Stimulated activated memory B cell treated with anti-CD40 and anti-IgM and Interleukin-4, amounts not matched to agents 10 μg/mL and 1 μg/mL and 100 μg/mL, for 72 hours (primary cell): Measurements from ENCODE around the gene SETD1B.
A peak's percentile ranks its signal among the peaks of the same experiment; 100 is the strongest.

Experiments used
- ATAC-seq: fragments of 150-1000 bp; cut with Tn5 transposase; 2 replicates; pipeline ENCODE4 v1.10.0; 2021
- H3K27ac Mint-ChIP-seq: one replicate; pipeline ENCODE4 v1.8.0; 2022; ENCODE audit warnings: mild to moderate bottlenecking, mixed read lengths
- H3K27me3 Mint-ChIP-seq: one replicate; pipeline ENCODE4 v1.8.0; 2022; ENCODE audit warnings: mixed read lengths
- H3K36me3 Mint-ChIP-seq: one replicate; pipeline ENCODE4 v1.8.0; 2022; ENCODE audit warnings: mixed read lengths
- H3K4me1 Mint-ChIP-seq: one replicate; pipeline ENCODE4 v1.8.0; 2022; ENCODE audit warnings: mixed read lengths
- H3K4me3 Mint-ChIP-seq: one replicate; pipeline ENCODE4 v1.8.0; 2022; ENCODE audit warnings: mild to moderate bottlenecking, moderate library complexity, mixed read lengths
- H3K9me3 Mint-ChIP-seq: one replicate; pipeline ENCODE4 v1.8.0; 2022; ENCODE audit warnings: mixed read lengths

The SETD1B gene

GRCh38 chr12:121819212-121819949, 15.6 kb downstream of the SETD1B start:
- Mint-ChIP-seq H3K4me3 (no peak overlapping the region), H3K27me3 (no peaks in the 10 kb centered on the region), H3K9me3 (no peaks in the 10 kb centered on the region), H3K27ac (no peak overlapping the region), H3K36me3 (peaks cover 58% of the 10 kb centered on the region), H3K4me1 (peaks cover 10% of the 10 kb centered on the region)
- ATAC-seq = no peak

- no peak overlapping the region for H3K27ac Mint-ChIP-seq
- H3K4me3 Mint-ChIP-seq = no peak overlapping the region
- H3K27me3 Mint-ChIP-seq = no peaks in the 10 kb centered on the region
- H3K36me3 Mint-ChIP-seq = peaks cover 59% of the 10 kb centered on the region
- H3K4me1 Mint-ChIP-seq = peaks cover 7% of the 10 kb centered on the region
- ATAC-seq = no peak
- no peaks in the 10 kb centered on the region for H3K9me3 Mint-ChIP-seq
These were observed 16.2 kb downstream of the SETD1B start for GRCh38 chr12:121820056-121820455.

GRCh38 chr12:121822393-121823100, 18.7 kb downstream of the SETD1B start:
- no peak for ATAC-seq
- Mint-ChIP-seq H3K4me3 (no peak overlapping the region), H3K36me3 (peaks cover 60% of the 10 kb centered on the region), H3K27me3 (no peaks in the 10 kb centered on the region), H3K4me1 (peaks cover 7% of the 10 kb centered on the region), H3K9me3 (no peaks in the 10 kb centered on the region), H3K27ac (no peak overlapping the region)

GRCh38 chr12:121823101-121823726, 19.4 kb downstream of the SETD1B start:
- no peak overlapping the region for H3K27ac Mint-ChIP-seq
- H3K9me3 Mint-ChIP-seq = no peaks in the 10 kb centered on the region
- H3K36me3 Mint-ChIP-seq = peaks cover 60% of the 10 kb centered on the region
- H3K4me3 Mint-ChIP-seq = no peak overlapping the region
- peaks cover 7% of the 10 kb centered on the region for H3K4me1 Mint-ChIP-seq
- H3K27me3 Mint-ChIP-seq = no peaks in the 10 kb centered on the region
- ATAC-seq = peak; percentile 34

- Mint-ChIP-seq H3K4me3 (no peak overlapping the region), H3K27me3 (no peaks in the 10 kb centered on the region), H3K9me3 (no peaks in the 10 kb centered on the region), H3K4me1 (peaks cover 10% of the 10 kb centered on the region), H3K36me3 (peaks cover 65% of the 10 kb centered on the region), H3K27ac (no peak overlapping the region)
- ATAC-seq = no peak
These were observed 19.9 kb downstream of the SETD1B start for GRCh38 chr12:121823727-121824115.

- H3K36me3 Mint-ChIP-seq = peaks cover 68% of the 10 kb centered on the region
- no peaks in the 10 kb centered on the region for H3K27me3 Mint-ChIP-seq
- H3K27ac Mint-ChIP-seq = no peak overlapping the region
- peaks cover 7% of the 10 kb centered on the region for H3K4me1 Mint-ChIP-seq
- no peak overlapping the region for H3K4me3 Mint-ChIP-seq
- ATAC-seq = no peak
- H3K9me3 Mint-ChIP-seq = no peaks in the 10 kb centered on the region
These were observed 21.3 kb downstream of the SETD1B start for GRCh38 chr12:121825041-121825523.

- Mint-ChIP-seq H3K9me3 (no peaks in the 10 kb centered on the region), H3K27me3 (no peaks in the 10 kb centered on the region), H3K36me3 (peaks cover 76% of the 10 kb centered on the region), H3K27ac (peak overlapping the region; percentile 19), H3K4me3 (no peak overlapping the region), H3K4me1 (peaks cover 7% of the 10 kb centered on the region)
- no peak for ATAC-seq
These were observed 22.7 kb downstream of the SETD1B start for GRCh38 chr12:121826318-121827150.

GRCh38 chr12:121827351-121828099, 23.7 kb downstream of the SETD1B start:
- H3K4me3 Mint-ChIP-seq = no peak overlapping the region
- no peaks in the 10 kb centered on the region for H3K27me3 Mint-ChIP-seq
- H3K9me3 Mint-ChIP-seq = no peaks in the 10 kb centered on the region
- peaks cover 85% of the 10 kb centered on the region for H3K36me3 Mint-ChIP-seq
- peaks cover 7% of the 10 kb centered on the region for H3K4me1 Mint-ChIP-seq
- ATAC-seq = no peak
- H3K27ac Mint-ChIP-seq = no peak overlapping the region

GRCh38 chr12:121828306-121828705, 24.5 kb downstream of the SETD1B start:
- no peaks in the 10 kb centered on the region for H3K9me3 Mint-ChIP-seq
- no peak overlapping the region for H3K4me3 Mint-ChIP-seq
- H3K27me3 Mint-ChIP-seq = no peaks in the 10 kb centered on the region
- H3K27ac Mint-ChIP-seq = peak overlapping the region; percentile 49
- peaks cover 87% of the 10 kb centered on the region for H3K36me3 Mint-ChIP-seq
- no peak for ATAC-seq
- peaks cover 7% of the 10 kb centered on the region for H3K4me1 Mint-ChIP-seq

GRCh38 chr12:121828826-121829225, 25.0 kb downstream of the SETD1B start:
- H3K27me3 Mint-ChIP-seq = no peaks in the 10 kb centered on the region
- peaks cover 7% of the 10 kb centered on the region for H3K4me1 Mint-ChIP-seq
- no peak overlapping the region for H3K4me3 Mint-ChIP-seq
- ATAC-seq = no peak
- no peaks in the 10 kb centered on the region for H3K9me3 Mint-ChIP-seq
- peaks cover 82% of the 10 kb centered on the region for H3K36me3 Mint-ChIP-seq
- peak overlapping the region; percentile 49 for H3K27ac Mint-ChIP-seq

- ATAC-seq = no peak
- Mint-ChIP-seq H3K36me3 (peaks cover 80% of the 10 kb centered on the region), H3K4me3 (no peak overlapping the region)
These were observed 25.6 kb downstream of the SETD1B start for GRCh38 chr12:121829250-121829918.

GRCh38 chr12:121830134-121830533, 26.3 kb downstream of the SETD1B start:
- ATAC-seq = peak; percentile 27
- Mint-ChIP-seq H3K4me3 (no peak overlapping the region), H3K36me3 (peaks cover 73% of the 10 kb centered on the region), H3K27ac (peak overlapping the region; percentile 7), H3K27me3 (no peaks in the 10 kb centered on the region), H3K4me1 (peaks cover 7% of the 10 kb centered on the region), H3K9me3 (no peaks in the 10 kb centered on the region)

More at GRCh38 chr12:121829250-121829918, 25.6 kb downstream of the SETD1B start:
- Mint-ChIP-seq H3K27ac (no peak overlapping the region), H3K9me3 (no peaks in the 10 kb centered on the region), H3K27me3 (no peaks in the 10 kb centered on the region), H3K4me1 (peaks cover 7% of the 10 kb centered on the region)

GRCh38 chr12:121830588-121831265, 26.9 kb downstream of the SETD1B start:
- Mint-ChIP-seq H3K4me1 (peaks cover 7% of the 10 kb centered on the region), H3K27ac (peak overlapping the region; percentile 7), H3K4me3 (no peak overlapping the region), H3K27me3 (no peaks in the 10 kb centered on the region), H3K9me3 (no peaks in the 10 kb centered on the region), H3K36me3 (peaks cover 69% of the 10 kb centered on the region)
- ATAC-seq = no peak
